ENCODE measurements around the gene MACO1. TPM values are rescaled to one million over a fixed set of nuclear protein-coding genes. Genes with fewer than 3 reads are reported as not detected.

Gene MACO1
- total and polyA plus RNA-seq, 2 of the 8 experiments (the other 6 are each of a cell fraction or from before 2014, with no cell fraction given) = 3.5 to 15.1 TPM

DNA sequence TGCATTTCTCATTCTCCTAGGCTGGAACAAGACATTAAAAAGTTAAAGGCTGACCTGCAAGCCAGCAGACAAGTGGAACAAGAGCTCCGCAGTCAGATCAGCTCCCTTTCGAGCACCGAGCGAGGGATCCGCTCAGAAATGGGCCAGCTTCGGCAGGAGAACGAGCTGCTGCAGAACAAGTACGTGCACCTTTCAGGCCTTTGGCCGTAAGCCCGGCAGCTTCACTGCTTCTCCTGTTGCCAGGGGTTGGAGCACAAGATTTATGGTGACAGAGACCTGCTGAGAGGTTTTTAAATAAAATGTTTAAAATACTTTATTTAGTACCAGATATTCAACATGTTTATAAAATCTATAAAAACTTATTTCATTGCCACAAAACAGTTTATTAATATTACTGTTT is 53.4 kb downstream of the MACO1 start:
- H3K56ac ChIP-seq (replicated peaks; ENCODE audit: insufficient read length, low read depth, low read length) = no peak overlapping the region
- H3K4me1 ChIP-seq (replicated peaks in 1 of 4; ENCODE audit: control insufficient read depth in 3 of 4, insufficient read depth in 4 of 4, low read length in 3 of 4) = peaks cover 0 to 9% (median 6%) of the 10 kb centered on the region in 4 experiments; a peak in 4 of 7 replicates
- no peak overlapping the region for H4K5ac ChIP-seq (ENCODE audit: insufficient read length, low read depth, low read length)
- H2AK5ac ChIP-seq (ENCODE audit: low read depth, low read length) = no peak overlapping the region
- peaks cover 0 to 1% (median under 1%) of the 10 kb centered on the region in 4 experiments; a peak in 1 of 8 replicates for H3K36me3 ChIP-seq (ENCODE audit: control insufficient read depth in 2 of 4, insufficient read depth in 4 of 4, low read length in 3 of 4)
- no peak for DNase-seq (ENCODE audit: low read depth in 1 of 2, low spot score in 2 of 2)
- no peak overlapping the region for H3K23ac ChIP-seq (ENCODE audit: insufficient read length)
- no peak overlapping the region for H2BK15ac ChIP-seq (ENCODE audit: low read length)
- H3K79me1 ChIP-seq (ENCODE audit: low read depth, low read length) = 0 out of 2 replicates have a peak, but pooled peaks cover 2% of the 10 kb centered on the region
- no peak overlapping the region for H3K4ac ChIP-seq (replicated peaks; ENCODE audit: insufficient read length, low read depth, low read length)
- no peak overlapping the region; a peak in 1 of 4 replicates for H3K4me2 ChIP-seq (ENCODE audit: insufficient read depth in 1 of 2, low read depth in 2 of 2, low read length in 2 of 2)
- H3K27me3 ChIP-seq (replicated peaks in 1 of 4; ENCODE audit: control insufficient read depth in 3 of 4, extremely low read depth in 1 of 4, insufficient read depth in 3 of 4, low read length in 3 of 4) = no peaks in the 10 kb centered on the region
- H3K9ac ChIP-seq (replicated peaks in 1 of 4; ENCODE audit: extremely low read depth in 1 of 4, low read depth in 3 of 4, low read length in 3 of 4) = no peak overlapping the region
- no peak overlapping the region for H4K8ac ChIP-seq (ENCODE audit: extremely low read depth, insufficient read depth, low read length)
- H3K23me2 ChIP-seq (ENCODE audit: low read depth, low read length) = no peaks in the 10 kb centered on the region
- no peak overlapping the region for H2BK5ac ChIP-seq (ENCODE audit: low read depth, low read length)
- no peak overlapping the region for H2BK12ac ChIP-seq (ENCODE audit: low read depth, low read length)
- H3K9me3 ChIP-seq (ENCODE audit: insufficient read depth in 2 of 2, low read depth in 1 of 2, low read length in 1 of 2) = no peaks in the 10 kb centered on the region
- no peak overlapping the region for H3K27ac ChIP-seq (ENCODE audit: low read depth, low read length)
- ChIA-PET CTCF (ENCODE audit: partially characterized antibody) (no interaction called here), POLR2A (ENCODE audit: partially characterized antibody) (no interaction called here)
- H2AFZ ChIP-seq (ENCODE audit: low read length) = no peak overlapping the region
- no peak for FAIRE-seq
- no peak overlapping the region for H3K14ac ChIP-seq (ENCODE audit: insufficient read length)
- H4K20me1 ChIP-seq (replicated peaks in 1 of 2; ENCODE audit: control insufficient read depth in 1 of 2, insufficient read depth in 2 of 2, low read length in 2 of 2) = peaks cover 0 to 5% of the 10 kb centered on the region in 2 experiments
- no peak overlapping the region for H4K91ac ChIP-seq (replicated peaks; ENCODE audit: insufficient read length, low read length)
- no peak overlapping the region for H3K18ac ChIP-seq (ENCODE audit: extremely low read depth, low read length)
- no peak overlapping the region for H2BK20ac ChIP-seq (ENCODE audit: low read length)
- H3K4me3 ChIP-seq (ENCODE audit: extremely low read depth in 1 of 4, insufficient read depth in 2 of 4, low read depth in 3 of 4, low read length in 4 of 4) = no peak overlapping the region
- 97% methylated on average over 10 of the region's 10 CpGs; no CpG with 5 or more reads in 1 of the 2 experiments for WGBS, 2 experiments (ENCODE audit: extremely low coverage in 1 of 2, insufficient coverage in 1 of 2, insufficient read length in 1 of 2, insufficient replicate concordance in 2 of 2, low coverage in 1 of 2, low lambda C conversion rate in 2 of 2, missing lambda C conversion rate in 1 of 2)
- no peak overlapping the region for H2BK120ac ChIP-seq (replicated peaks; ENCODE audit: low read depth, low read length)
- H3K79me2 ChIP-seq (ENCODE audit: control insufficient read depth in 1 of 2, insufficient read depth in 2 of 2, low read length in 2 of 2) = no peaks in the 10 kb centered on the region
